Liver (tissue), 3 donors: ENCODE results near the gene DZIP1.

Source experiments
- JUND ChIP-seq, 2 donors: IDR thresholded peaks; 2 replicates each; pipeline ENCODE4 v1.6.1; 2016; ENCODE audit warnings: antibody characterized with exemption in 2 of 2
- NR2F2 ChIP-seq: IDR thresholded peaks from 2 replicates; pipeline ENCODE4 v1.6.1; 2016; ENCODE audit warnings: antibody characterized with exemption
- SP1 ChIP-seq: IDR thresholded peaks from 2 replicates; pipeline ENCODE4 v1.6.1; 2018; ENCODE audit warnings: antibody characterized with exemption, mild to moderate bottlenecking
- TF ChIP-seq, protein P1 (sequence below): IDR thresholded peaks from 2 replicates; pipeline ENCODE4 v1.6.1; 2016; ENCODE audit warnings: antibody characterized with exemption
- TF ChIP-seq, protein P2 (sequence below): fragments of 150-350 bp; IDR thresholded peaks from 2 replicates; pipeline ENCODE4 v1.5.1; 2017; ENCODE audit warnings: improper control_type of control experiment, low read depth, low read length; ENCODE audit not compliant: missing input control
- donor health status: healthy.
- donor health status: healthy.

GRCh38 chr13:95564091-95564490 is 80.4 kb downstream of the DZIP1 start:
- TF ChIP-seq, protein P1, sequence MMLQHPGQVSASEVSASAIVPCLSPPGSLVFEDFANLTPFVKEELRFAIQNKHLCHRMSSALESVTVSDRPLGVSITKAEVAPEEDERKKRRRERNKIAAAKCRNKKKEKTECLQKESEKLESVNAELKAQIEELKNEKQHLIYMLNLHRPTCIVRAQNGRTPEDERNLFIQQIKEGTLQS: no peak
- TF ChIP-seq, protein P2, sequence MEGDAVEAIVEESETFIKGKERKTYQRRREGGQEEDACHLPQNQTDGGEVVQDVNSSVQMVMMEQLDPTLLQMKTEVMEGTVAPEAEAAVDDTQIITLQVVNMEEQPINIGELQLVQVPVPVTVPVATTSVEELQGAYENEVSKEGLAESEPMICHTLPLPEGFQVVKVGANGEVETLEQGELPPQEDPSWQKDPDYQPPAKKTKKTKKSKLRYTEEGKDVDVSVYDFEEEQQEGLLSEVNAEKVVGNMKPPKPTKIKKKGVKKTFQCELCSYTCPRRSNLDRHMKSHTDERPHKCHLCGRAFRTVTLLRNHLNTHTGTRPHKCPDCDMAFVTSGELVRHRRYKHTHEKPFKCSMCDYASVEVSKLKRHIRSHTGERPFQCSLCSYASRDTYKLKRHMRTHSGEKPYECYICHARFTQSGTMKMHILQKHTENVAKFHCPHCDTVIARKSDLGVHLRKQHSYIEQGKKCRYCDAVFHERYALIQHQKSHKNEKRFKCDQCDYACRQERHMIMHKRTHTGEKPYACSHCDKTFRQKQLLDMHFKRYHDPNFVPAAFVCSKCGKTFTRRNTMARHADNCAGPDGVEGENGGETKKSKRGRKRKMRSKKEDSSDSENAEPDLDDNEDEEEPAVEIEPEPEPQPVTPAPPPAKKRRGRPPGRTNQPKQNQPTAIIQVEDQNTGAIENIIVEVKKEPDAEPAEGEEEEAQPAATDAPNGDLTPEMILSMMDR: no peak
- TF ChIP-seq NR2F2 (no peak), SP1 (no peak), JUND (IDR thresholded peaks at IDR 0.05) (no peak)
